ENCODE measurements around the gene TTLL6.
"Not testable (repeated sequence)": the region's sequence is repeated elsewhere in the genome, so short reads cannot be mapped to it uniquely, and the experiment has no call there.

TTLL6 gene

DNA sequence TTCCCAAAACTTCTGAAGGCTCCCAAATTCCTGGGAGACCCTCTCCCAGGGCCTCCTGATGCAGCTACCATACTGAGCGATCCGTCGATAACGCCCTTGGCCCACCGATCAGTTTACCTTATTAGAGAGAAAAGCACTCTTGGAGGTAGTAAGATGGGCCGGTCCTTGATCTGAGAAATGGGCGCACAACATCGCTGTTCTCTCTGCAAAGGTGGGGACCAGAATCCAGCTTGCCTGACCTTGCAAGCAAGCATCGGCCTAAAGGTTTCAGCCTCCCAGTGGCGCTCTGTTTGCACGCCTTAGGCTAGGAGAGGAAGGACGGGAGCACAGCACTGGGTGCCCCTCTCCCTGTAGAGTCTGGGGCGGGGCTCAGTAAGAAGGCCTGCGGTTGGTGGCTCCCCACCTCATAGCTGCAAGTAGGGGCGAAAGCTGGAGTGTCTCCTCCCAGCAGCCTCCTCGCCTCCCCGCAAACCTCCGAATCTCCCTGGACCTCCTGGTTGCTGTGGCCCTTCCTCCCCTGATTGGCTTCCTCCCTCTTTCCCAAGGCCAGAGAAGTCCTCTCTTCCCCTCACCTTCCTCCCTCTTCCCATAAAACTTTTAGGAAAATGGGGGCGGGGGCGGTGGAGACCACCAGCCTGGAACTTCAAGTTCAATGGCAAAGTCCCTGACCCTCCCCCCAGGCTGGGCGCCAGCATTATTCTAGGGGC, 94.7 kb downstream of the TTLL6 start, which contains the start of gene PRAC1:
PRAC1 (minus strand) TSS at position 318 of the 707 bp plus-strand sequence; CDS start at position 192, 126 bp downstream.
- no peak for DNase-seq

DNA sequence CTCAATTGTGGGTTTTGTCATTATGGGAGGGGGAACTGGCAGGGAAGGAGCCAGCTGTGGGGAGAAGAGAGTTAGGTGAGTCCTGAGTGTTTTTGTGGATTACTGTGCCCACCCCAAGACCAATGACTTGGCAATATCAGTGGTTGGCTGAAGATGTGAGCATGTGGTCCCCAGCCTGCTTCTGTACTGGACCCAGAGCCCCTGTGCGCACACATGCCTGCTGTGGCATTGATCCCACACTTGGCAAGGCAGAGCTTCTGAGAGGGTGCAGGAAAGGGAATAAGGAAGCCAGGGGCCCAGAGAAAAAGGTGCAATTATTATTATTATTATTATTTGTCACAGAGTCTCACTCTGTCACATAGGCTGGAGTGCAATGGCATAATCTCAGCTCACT, 96.0 kb downstream of the TTLL6 start:
- DNase-seq = no peak

DNA sequence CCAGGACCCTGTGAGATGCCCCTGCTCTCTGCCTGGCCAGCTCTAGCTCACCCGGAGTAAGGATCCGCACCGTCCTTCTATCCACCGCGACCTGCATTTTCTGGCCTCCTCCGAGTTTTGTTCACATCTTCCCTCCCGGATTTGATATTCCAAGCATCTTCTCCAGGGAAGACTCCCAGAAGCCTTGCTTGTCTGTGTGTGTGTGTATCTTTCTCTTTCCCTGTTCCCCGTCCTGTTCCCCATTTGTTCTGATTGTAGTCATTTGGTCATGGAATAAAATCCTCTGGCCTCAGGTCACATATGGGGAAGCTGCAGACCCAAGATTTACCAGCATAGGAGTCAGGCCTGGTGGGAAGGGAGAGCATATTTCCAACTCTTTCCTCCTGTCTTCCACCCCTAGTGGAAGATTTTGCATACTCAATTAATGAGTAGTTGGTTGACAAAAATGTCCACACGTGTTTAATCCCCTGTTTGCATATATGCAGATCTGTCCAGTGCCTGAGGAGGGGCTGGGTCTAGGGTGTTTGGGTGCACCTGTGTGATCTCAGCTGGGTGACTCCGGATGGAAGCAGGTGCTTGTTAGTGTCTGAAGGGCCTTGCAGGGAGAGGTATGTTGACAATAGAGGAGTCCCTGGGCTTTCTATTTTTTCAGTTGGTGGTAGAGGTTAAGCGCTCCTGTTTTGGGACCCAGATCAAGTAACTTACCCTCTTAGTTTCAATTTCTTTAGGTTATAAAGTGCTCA, 96.6 kb downstream of the TTLL6 start:
- no peak for DNase-seq

DNA sequence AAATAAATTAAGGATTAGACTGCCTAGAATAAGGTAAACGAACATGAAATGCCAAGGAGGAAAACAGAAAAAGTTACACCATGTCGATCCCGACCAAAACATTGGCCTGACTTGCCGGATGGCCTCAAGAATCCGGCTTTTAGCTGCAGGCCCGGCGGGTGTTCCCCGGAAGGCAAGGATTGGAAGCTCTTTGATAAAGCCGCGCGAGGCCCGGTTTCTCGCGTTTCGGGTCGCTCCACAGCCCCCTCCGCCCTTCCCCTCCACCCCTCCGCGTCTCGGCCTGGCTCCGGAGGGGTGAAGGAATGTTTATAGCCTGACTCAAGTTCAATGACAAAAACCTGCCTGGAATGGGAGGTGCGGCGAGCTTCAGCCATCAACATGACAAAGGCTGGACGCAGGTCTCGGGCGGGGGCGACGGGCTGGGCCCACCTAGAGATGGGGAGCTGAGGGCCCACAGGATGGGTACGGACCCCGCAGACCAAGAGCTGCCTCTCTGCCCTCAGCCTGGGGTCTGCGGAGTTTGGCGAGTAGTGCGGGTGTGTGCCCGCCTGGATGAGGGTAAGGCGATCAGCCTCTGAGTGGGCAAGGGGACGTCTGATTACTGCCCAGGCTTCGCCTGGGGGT, 97.3 kb downstream of the TTLL6 start:
- DNase-seq = no peak

DNA sequence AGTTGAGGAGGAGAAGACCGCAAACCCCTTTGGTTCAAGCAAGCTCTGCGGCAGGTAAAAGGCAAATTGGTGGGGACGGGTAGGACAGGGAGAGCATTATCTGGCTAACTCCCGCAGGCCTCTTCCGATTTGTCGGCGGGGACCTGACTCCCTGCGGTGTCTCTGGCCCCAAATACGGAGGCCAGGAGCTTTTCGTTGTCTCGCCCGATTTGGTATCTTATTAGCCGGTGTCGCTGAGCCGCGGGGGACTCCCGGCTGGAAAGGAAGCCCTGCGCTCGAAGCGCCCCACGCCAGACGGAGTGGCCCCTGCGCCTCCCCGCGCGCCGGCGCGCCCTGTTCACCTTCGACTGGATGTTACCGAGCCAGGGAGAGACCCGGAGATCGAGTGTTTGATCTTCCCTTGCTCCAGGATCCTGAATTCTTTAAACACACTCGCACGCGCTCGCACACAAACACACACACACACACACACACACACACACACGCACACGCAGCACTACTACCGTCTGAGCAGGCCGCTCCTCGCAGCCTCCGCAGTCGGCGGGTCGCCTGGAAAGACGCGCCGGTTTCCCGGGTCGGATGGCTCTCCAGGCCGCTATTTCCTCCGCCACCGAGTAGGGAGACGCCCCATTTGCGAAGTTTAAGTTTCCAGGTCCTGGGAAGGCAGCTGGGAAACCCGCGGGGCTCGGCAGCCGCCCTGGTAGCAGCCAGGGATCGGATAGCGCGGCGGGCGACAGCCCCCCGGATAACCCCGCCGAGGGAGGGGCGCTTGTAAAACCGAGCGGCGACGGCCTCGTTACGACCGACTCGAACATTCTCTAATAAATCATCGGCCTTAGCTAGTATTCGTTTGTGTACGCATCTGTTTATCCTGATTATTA, 98.0 kb downstream of the TTLL6 start:
- no peak for DNase-seq

DNA sequence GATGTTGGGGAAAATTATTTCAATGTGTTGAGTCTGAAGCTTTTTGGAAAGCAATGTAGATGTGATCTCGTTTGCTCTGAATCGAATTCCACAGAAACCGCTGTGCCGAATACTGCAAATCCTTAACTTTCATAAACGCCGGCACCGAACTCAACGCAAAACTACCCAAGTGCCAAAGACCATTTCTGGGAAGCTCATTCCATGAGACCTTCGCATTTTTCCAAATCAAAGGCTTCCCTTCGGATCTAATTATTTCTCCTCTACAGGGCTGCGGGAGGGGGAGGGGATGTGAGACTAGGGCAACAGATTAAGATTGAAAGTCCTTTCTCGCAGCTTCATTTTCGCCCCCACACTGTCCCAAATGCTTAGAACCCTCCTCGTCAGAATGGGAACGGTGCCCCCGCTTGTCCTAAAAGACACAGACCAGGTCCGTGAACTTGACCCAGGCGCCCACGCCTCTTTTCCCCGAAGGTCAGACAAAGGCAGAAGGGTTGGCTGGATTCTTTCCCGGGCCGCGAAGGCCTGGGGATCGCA, 98.7 kb downstream of the TTLL6 start:
- no peak for DNase-seq

DNA sequence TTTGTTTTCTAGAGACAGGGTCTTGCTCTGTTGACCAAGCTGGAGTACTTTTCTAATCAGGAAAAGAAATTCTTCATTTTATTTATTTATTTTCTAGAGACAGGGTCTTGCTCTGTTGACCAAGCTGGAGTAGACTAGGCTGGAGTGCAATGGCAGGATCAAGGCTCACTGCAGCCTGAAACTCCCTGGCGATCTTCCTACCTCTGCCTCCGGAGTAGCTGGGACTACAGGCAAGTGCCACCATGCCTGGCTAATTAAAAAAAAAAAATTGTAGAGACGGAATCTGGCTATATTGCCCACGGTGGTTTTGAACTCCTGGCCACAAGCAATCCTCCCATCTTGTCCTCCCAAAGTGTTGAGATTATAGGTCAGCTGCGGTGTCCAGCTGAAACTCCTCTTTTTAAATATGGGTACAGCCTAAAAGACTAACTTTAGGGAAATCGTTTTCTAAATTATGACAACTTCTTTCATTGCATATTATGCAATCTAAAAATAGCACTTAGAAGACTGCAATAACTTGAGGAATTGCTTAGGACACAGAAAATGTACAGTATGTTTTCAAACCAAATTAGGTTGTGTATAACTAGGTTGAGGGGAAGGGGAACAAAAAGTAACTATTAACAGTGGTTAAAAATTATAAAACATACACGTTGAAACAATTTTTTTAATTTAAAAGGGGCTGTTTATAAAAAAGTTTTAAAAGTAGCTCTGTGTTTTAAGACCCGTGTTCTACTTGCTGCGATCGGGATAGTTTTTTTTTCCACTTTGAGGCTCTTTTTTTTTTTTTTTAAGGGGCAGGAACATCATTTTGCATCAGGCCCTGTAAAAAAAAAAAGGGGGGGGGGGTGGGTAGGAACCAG, 99.4 kb downstream of the TTLL6 start:
- DNase-seq = no peak

DNA sequence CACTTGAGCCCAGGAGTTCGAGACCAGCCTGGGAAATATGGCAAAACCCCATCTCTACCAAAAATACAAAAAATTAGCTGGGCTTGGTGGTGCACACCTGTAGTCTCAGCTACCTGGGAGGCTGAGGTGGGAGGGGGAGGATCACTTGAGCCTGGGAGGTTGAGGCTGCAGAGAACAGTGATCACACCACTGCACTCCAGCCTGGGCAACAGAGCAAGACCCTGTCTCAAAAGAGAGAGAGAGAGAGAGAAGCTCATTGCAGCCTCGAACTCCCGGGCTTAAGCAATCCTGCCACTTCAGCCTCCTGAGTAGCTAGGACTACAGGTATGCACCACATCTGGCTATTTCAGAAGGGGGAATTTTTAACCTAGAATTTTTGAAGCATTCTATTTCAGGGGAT, 100.5 kb downstream of the TTLL6 start:
- DNase-seq = not testable (repeated sequence)

DNA sequence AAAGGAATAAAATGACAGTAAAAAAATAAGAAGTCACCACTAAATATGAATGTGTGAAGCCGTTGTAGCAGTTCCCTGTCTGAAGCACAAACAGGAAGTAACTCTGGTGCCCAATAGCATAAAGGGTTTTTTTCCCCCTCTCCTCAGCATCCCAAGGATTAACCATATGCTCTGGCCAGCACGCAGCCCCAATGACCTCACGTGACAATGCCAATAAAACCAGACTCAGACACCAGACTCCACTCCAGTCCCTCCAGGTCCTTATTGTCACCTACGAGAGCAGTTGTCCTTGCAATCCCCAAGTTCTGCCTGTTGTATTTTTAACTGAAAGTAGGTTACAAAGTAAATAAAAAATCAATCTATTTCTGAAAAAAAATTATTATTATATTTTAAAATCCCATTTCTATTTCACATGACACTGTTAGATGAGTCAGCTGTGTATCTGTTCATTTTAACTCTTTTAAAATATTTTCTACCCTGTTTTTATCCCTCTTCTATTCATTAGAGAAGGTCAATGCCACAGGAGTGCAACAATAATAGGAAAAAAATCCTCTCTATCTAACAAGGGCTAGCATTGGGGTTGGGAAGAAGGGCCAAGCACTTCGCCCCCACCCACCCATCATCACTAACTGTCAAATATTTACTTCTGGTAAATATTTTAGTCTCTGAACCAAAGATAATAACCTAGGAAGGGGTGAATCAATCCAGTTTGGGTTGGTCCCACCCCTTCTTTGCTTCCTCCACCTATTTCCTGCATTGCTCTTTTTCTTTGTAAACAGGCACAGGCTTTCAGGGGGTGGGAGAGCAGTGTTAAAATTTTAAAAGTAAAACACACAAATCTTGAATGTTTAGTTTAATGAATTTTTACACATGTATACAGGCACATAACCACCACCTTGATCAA, 101.3 kb downstream of the TTLL6 start:
- no peak for DNase-seq

Measured in DMS53 (cell line).